Activated CD4-positive, CD25-positive, alpha-beta regulatory T cell treated with anti-CD3 and anti-CD28 coated beads, Interleukin-2, amount 50 U/mL, for 16 hours (primary cell): Measurements from ENCODE around the gene ENTPD7.
"Not testable (repeated sequence)": the region's sequence is repeated elsewhere in the genome, so short reads cannot be mapped to it uniquely, and the experiment has no call there.

ENCODE experiments used
- DNase-seq: peaks from one replicate; pipeline ENCODE4 v3.0.0-alpha.2; 2020; ENCODE audit warnings: low read depth, low spot score

Gene ENTPD7

GRCh38 chr10:99685597-99685967, 26.3 kb downstream of the ENTPD7 start:
- DNase-seq = no peak

GRCh38 chr10:99689461-99689860, 30.2 kb downstream of the ENTPD7 start:
- DNase-seq = no peak

- DNase-seq = no peak
Measured at GRCh38 chr10:99693933-99694583, 34.7 kb downstream of the ENTPD7 start.

GRCh38 chr10:99695761-99696160, 36.5 kb downstream of the ENTPD7 start:
- DNase-seq = no peak

GRCh38 chr10:99698504-99699080, 39.3 kb downstream of the ENTPD7 start:
- no peak for DNase-seq

GRCh38 chr10:99700649-99701048, 41.3 kb downstream of the ENTPD7 start:
- no peak for DNase-seq

GRCh38 chr10:99708428-99709012, 49.2 kb downstream of the ENTPD7 start:
- DNase-seq = no peak

- no peak for DNase-seq
Measured at GRCh38 chr10:99709480-99710229, 50.3 kb downstream of the ENTPD7 start.

GRCh38 chr10:99711129-99711719, 51.9 kb downstream of the ENTPD7 start:
- DNase-seq = no peak

- no peak for DNase-seq
Measured at GRCh38 chr10:99714446-99714845, 55.1 kb downstream of the ENTPD7 start.

- DNase-seq = no peak
Measured at GRCh38 chr10:99720387-99720786, 61.1 kb downstream of the ENTPD7 start.

GRCh38 chr10:99730026-99730425, 70.7 kb downstream of the ENTPD7 start:
- DNase-seq = no peak

- no peak for DNase-seq
Measured at GRCh38 chr10:99731306-99732032, 72.2 kb downstream of the ENTPD7 start.

- peak; percentile 91 for DNase-seq
Measured at GRCh38 chr10:99732033-99732842, 72.9 kb downstream of the ENTPD7 start, which contains the start of the genes COX15 and CUTC. COX15 (minus strand) TSS chr10:99732127; CDS start chr10:99732049, 78 bp downstream. CUTC (plus strand) TSS chr10:99732234; CDS start chr10:99732349, 115 bp downstream.

GRCh38 chr10:99733366-99733765, 74.1 kb downstream of the ENTPD7 start:
- no peak for DNase-seq

GRCh38 chr10:99734111-99734510, 74.8 kb downstream of the ENTPD7 start:
- DNase-seq = not testable (repeated sequence)

- DNase-seq = no peak
Measured at GRCh38 chr10:99740260-99740659, 81.0 kb downstream of the ENTPD7 start.

GRCh38 chr10:99740933-99741559, 81.7 kb downstream of the ENTPD7 start:
- DNase-seq = no peak

- no peak for DNase-seq
Measured at GRCh38 chr10:99742254-99742653, 82.9 kb downstream of the ENTPD7 start.

- DNase-seq = no peak
Measured at GRCh38 chr10:99742701-99743100, 83.4 kb downstream of the ENTPD7 start.
